Stimulated activated CD8-positive, alpha-beta memory T cell treated with anti-CD3 and anti-CD28 coated beads, Interleukin-2, amount 100 ng/mL, for 48 hours (primary cell): ENCODE results near the gene CMTM8.

ENCODE experiments used
- DNase-seq, 2 donors: peaks; one replicate each; pipeline ENCODE4 v3.0.0-alpha.2; 2020; ENCODE audit warnings: low read depth in 2 of 2

CMTM8 gene

GRCh38 chr3:32278714-32279113, 40.2 kb downstream of the CMTM8 start:
- DNase-seq, result no peak

- DNase-seq, result no peak
Measured at GRCh38 chr3:32280262-32280910, 41.9 kb downstream of the CMTM8 start.

GRCh38 chr3:32281570-32282106, 43.2 kb downstream of the CMTM8 start:
- no peak for DNase-seq

GRCh38 chr3:32282578-32283154, 44.2 kb downstream of the CMTM8 start:
- DNase-seq, result no peak

GRCh38 chr3:32283304-32283703, 44.8 kb downstream of the CMTM8 start:
- DNase-seq, result no peak

GRCh38 chr3:32284443-32285212, 46.1 kb downstream of the CMTM8 start:
- no peak for DNase-seq

DNA sequence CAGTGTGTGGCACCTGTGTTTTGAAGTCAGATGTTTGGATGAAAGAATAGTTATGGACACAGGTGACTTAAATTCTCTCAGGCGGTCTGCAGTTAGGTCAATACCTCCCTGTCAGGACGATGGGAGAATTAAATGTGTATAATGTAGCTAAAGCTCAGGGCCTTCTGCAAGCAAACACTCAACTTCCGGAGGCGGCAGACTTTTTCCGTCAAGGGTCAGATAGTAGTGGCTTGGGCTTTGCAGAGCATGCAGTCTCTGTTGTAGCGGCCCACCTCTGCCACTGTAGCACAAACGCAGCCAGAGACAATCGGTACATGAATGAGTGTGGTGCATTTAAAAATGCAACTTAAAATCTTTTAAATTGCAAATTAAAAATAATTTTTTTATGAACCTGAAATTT, 47.4 kb downstream of the CMTM8 start:
- DNase-seq, result no peak

DNA sequence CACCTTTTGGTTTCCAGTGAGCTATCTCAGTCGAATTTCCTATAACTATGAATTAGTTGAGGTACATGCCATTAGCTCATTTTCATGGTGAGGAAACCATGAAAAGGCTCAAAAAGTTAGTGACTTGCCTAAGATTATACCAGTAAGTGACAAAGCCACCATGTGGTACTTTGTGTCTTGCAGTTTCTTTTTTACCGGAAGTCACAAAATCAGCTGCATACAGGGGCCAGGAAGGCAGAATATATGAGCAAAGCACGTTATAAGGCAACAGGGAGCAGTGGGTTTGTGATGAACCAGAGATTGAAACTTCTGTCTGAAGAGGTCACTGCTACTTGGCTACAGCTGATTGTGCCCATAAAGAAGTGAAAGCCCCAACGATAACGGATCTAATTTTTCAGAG, 50.3 kb downstream of the CMTM8 start:
- DNase-seq, result no peak

DNA sequence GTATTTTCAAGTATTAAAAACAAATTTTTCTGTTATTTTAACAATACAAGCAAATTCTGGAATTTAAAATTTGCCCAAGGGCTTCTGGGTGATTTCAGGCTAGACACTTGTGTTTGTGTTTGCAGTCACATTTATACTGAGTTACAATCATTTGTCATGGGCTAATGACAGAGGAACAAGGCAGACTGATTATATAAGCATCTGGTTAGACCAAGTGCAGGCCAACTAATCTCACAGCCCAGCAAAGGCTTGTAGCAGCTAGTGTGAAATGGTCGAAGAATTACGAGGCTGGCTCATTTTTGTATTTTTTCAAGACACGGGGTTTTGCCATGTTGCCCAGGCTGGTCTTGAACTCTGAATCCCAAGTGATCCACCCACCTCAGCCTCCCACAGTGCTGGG, 52.1 kb downstream of the CMTM8 start:
- no peak for DNase-seq

- no peak for DNase-seq
Measured at GRCh38 chr3:32292085-32292796, 53.8 kb downstream of the CMTM8 start.

DNA sequence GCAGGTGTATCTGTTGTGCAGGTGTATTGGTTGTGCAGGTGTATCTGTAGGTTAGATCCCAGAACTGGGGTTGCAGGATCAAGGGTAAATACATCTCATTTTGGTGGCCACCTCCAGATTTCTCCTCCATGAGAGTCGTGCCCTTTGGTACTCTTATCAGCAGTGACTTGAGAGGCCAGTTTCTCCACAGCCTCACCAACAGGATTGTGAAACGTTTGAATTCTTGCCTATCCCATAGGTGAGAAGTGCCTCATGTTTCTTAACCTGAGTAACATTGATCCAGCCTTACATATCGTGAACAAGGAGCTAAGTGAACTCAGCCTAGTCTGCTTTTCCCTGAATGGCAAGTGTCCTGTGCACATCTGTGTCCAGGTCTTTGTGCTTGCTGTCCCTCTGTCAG, 55.4 kb downstream of the CMTM8 start:
- no peak for DNase-seq

GRCh38 chr3:32296251-32297204, 58.0 kb downstream of the CMTM8 start:
- DNase-seq, result peak in 1 of 2 donors; percentile 12

DNA sequence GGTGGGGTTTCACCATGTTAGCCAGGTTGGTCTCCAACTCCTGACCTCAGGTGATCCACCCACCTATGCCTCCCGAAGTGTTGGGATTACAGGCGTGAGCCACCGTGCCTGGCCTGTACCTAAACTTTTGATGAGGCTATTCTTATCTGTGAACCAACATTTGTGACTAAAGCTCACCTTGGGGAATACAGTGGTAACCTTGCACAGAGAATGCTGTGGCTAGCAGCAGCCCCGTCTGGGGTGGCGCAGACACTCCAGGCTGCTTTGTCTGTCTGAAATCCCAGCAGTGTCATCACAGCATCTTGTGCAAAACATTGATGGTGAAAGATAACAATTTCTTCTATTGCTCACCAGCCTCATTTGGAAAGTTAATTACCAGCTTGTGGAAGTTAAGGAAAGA, 58.9 kb downstream of the CMTM8 start:
- no peak for DNase-seq

GRCh38 chr3:32301426-32301825, 62.9 kb downstream of the CMTM8 start:
- DNase-seq, result no peak

DNA sequence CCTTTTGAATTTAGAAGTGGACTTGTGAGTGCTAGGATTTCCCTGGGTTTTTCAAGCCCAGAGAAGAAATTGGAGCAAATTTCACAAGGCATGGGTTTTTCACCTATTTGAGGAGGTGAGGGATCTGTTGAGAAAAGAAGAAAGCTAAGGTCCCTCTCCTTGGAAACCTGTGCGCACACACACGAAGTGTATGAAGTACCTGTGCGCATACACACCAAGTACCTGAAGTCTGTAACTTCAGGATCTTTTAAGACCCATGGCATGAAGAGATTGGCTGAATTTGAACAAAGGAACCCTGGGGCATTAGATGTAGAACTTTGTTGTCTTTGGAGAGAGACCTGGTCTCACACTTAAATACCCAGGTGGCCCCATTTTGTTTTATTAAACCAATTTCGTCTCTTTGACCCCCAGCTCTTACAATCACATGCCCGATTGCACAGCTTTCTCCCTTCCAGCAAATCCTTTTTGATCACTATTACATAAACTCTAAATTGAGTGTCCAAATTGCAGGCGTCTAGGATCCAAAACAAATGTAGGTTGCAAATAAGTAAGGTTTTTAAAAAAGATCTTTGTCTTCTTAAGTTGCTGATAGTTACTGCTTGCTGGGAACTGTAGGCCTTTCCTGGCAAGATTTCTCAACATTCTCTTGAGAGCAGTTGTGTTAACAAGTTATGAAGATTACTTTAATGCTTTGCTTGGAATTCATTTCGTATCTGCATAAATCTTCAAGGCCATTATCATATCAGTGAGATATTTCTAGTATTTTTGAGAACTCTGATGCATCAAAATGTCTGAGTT, 64.3 kb downstream of the CMTM8 start:
- no peak for DNase-seq

DNA sequence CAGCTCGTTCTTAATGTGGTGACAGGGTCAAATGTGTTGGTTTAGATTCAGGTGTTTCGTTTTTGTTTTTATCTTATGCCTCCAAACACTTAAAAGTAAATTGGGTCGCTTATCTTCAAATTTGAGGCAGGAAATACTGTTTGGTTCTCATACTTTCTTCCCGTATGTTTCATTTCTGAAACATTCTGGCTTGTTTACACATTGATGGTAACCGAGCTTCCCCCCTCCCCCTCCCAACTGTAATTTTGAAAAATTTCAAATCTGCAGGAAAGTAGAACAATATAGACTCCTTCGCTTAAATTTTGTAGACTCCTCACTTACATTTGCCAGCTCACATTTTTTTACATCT, 64.9 kb downstream of the CMTM8 start:
- no peak for DNase-seq

- DNase-seq, result no peak
Measured at GRCh38 chr3:32303977-32304881, 65.7 kb downstream of the CMTM8 start.

DNA sequence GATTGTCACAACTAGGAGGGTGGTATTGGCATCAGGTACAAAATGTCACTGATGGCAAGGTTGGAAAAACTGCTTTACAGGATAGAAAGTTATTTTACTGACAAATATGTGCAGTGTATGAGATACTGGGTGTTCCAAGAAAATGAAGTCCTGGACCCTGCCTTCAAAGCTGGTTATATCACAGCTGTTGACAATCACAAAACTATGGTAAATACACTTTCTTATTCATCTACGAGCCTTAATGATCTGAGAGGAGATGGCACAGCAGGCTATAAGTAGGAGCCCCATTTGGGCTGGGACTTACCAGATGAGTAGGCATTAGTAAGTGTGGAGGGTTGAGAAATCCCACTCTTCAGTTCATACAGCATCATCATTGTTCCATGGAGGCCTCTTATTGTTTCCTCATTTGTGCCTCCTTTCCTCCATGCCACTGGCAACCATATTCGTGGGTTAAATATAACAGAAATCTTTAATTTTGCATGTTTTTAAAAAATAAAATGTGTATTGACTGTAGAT, 66.9 kb downstream of the CMTM8 start:
- no peak for DNase-seq

DNA sequence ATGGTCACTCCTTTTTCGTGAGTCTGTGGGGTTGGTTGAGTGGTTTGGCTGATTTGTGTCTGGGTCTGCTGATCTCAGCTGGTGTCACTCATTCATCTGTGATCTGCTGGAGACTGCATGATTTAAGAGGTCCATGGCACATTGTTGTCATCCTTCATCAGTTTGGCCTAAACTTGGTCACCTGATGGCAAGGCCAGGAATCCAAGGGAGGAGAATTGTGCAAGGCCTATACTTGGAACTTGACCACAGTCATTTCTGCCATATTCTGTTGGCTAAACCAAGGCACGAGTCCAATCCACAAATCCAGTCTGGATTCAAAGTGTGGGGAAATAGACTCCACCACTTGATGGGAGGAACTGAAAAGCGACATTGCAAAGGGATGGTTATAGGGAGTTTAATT, 67.6 kb downstream of the CMTM8 start:
- DNase-seq, result no peak
